DMS53 (cell line): ENCODE measurements around the gene CC2D2B.
A peak's percentile ranks its signal among the peaks of the same experiment; 100 is the strongest.
"Not testable (repeated sequence)": the region's sequence is repeated elsewhere in the genome, so short reads cannot be mapped to it uniquely, and the experiment has no call there.

ENCODE experiments used
- DNase-seq: peaks from one replicate; lab custom pipeline; 2025; lab: John Stamatoyannopoulos, UW

Gene CC2D2B

GRCh38 chr10:95907456-95908253 is at the start of gene CC2D2B:
Gene CC2D2B (plus strand): TSS chr10:95907975. CDS start chr10:95911324, 3,349 bp downstream.
- peak; percentile 92 for DNase-seq

GRCh38 chr10:95860166-95860940 is 47.4 kb upstream of the CC2D2B start:
- DNase-seq: no peak

- DNase-seq: no peak
These were observed 46.4 kb upstream of the CC2D2B start for GRCh38 chr10:95861386-95861785.

GRCh38 chr10:95864906-95865813 is 42.6 kb upstream of the CC2D2B start:
- peak; percentile 81 for DNase-seq

GRCh38 chr10:95865814-95866466 is 41.8 kb upstream of the CC2D2B start:
- DNase-seq: no peak

- DNase-seq: no peak
These were observed 41.3 kb upstream of the CC2D2B start for GRCh38 chr10:95866467-95866842.

GRCh38 chr10:95867866-95868265 is 39.9 kb upstream of the CC2D2B start:
- no peak for DNase-seq

- DNase-seq: no peak
These were observed 35.5 kb upstream of the CC2D2B start for GRCh38 chr10:95872158-95872711.

- no peak for DNase-seq
These were observed 34.6 kb upstream of the CC2D2B start for GRCh38 chr10:95873139-95873538.

- DNase-seq: no peak
These were observed 34.1 kb upstream of the CC2D2B start for GRCh38 chr10:95873651-95874050.

- DNase-seq: not testable (repeated sequence)
These were observed 33.0 kb upstream of the CC2D2B start for GRCh38 chr10:95874783-95875182.

- DNase-seq: no peak
These were observed 31.0 kb upstream of the CC2D2B start for GRCh38 chr10:95876756-95877155.

- no peak for DNase-seq
These were observed 29.9 kb upstream of the CC2D2B start for GRCh38 chr10:95877881-95878280.

GRCh38 chr10:95880704-95881103 is 27.1 kb upstream of the CC2D2B start:
- no peak for DNase-seq

GRCh38 chr10:95881316-95881715 is 26.5 kb upstream of the CC2D2B start:
- DNase-seq: no peak

- no peak for DNase-seq
These were observed 17.9 kb upstream of the CC2D2B start for GRCh38 chr10:95889830-95890229.

GRCh38 chr10:95896071-95896850 is 11.5 kb upstream of the CC2D2B start:
- no peak for DNase-seq

GRCh38 chr10:95905897-95906580 is 1.7 kb upstream of the CC2D2B start:
- DNase-seq: not testable (repeated sequence)

- peak; percentile 74 for DNase-seq
These were observed 909 bp upstream of the CC2D2B start for GRCh38 chr10:95906677-95907455.
